ENCODE results near the gene PLEKHG7.
A peak's percentile ranks its signal among the peaks of the same experiment; 100 is the strongest.
"Not testable (repeated sequence)": the region's sequence is repeated elsewhere in the genome, so short reads cannot be mapped to it uniquely, and the experiment has no call there.

Gene PLEKHG7

DNA sequence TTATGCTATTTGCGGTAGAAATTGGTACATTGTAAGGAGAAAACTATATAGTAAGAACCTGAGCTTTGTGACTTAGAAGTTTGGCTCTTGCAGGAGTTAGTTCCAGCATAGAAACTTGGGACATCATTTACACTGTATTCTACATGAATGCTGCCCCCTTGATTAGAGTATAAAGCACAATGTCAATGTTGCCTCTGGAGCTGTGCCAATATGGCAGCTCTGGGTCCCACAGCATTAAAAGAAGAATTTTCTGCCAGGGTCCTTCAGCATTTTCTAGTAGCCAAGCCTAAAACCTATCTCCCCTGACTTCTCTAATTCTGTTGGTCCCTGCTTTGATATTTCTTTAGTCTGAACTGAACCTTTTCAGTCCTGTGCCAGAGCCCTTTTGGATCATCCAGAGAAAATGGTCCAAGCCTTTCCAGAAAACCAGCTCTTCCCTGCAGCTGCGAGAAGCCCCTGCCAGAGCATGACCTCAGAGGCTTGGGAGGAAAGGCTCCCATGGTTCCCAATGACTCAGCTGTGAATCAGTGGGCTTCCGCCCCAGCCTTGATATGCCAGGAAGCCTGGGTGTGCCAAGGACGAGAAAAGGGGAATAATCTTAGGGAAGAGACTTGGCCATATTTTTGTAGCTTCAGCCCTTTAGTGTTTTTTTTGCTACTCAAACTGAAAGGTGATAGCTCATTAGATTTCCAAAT, 43.2 kb downstream of the PLEKHG7 start:
- DNase-seq (ENCODE audit: low read depth, low spot score) = no peak

DNA sequence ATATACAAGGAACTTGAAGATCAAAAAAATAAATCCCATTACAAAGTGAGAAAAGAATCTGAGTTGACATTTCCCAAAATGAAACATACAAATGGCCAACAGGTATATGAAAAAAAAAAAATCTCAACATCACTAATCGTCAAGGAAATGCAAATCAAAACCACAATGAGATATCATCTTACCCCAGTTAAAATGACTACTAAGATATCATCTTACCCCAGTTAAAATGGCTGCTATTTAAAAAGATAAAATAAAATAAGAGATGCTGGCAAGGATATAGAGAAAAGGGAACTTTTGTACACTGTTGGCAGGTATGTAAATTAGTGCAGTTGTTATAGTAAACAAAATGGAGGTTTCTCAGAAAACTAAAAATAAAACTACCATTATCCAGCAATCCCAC, 44.4 kb downstream of the PLEKHG7 start:
- DNase-seq (ENCODE audit: low read depth, low spot score) = no peak

DNA sequence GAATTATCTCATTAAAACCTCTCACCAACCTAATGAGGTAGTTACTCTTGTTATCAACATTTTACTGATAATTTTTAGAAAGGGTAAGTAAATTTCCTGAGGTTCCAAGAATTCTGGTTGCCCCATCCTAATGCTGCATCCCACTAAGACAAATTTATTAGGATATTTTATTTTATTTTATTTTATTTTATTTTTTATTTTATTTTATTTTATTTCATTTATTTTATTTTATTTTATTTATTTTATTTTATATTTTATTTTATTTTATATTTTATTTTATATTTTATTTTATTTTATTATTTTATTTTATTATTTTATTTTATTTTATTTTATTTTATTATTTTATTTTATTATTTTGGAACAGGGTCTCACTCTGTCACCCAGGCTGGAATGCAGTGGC, 46.9 kb downstream of the PLEKHG7 start:
- not testable (repeated sequence) for DNase-seq (ENCODE audit: low read depth, low spot score)

DNA sequence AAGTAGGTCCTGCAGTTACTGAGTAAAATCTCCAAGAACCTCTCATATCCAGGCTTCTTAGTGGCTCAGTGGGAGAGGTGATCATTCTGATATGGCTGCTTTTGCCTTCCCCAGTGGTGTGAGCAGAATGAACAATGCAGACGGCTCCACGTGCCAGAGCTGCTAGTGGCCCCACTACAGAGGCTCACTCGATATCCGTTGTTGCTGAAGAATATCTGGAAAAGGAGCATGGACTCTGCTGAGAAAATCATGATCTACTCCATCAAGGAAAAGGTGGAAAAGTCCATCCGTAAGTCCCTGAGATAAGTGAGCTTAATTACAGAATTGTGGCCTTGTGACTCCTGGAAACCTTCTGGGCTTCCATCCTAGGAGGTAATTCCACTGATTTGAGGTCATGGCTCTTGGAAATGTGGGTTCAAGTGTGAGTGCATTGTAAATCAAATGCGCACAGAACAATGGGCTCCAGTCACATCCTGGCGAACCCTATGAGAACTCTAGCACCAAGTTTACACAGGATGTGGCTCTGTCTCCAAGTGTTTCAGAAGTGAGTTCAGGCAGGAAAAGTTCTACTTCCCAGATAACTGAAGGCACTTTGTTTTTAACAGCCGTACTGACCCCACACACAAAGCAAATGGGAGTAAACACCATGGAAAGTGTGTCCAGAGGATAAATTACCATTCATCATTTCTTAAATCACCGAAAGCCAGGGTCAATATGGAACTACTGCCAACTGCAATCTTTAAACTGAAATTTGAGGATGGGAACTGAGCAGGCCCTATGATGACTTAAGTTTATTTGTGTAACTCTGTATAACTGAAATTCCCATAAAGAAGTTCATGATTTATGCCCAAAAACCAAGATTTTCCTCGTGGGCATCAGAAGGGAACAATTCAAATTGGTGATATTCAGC, 51.4 kb downstream of the PLEKHG7 start:
- DNase-seq (ENCODE audit: low read depth, low spot score) = no peak

DNA sequence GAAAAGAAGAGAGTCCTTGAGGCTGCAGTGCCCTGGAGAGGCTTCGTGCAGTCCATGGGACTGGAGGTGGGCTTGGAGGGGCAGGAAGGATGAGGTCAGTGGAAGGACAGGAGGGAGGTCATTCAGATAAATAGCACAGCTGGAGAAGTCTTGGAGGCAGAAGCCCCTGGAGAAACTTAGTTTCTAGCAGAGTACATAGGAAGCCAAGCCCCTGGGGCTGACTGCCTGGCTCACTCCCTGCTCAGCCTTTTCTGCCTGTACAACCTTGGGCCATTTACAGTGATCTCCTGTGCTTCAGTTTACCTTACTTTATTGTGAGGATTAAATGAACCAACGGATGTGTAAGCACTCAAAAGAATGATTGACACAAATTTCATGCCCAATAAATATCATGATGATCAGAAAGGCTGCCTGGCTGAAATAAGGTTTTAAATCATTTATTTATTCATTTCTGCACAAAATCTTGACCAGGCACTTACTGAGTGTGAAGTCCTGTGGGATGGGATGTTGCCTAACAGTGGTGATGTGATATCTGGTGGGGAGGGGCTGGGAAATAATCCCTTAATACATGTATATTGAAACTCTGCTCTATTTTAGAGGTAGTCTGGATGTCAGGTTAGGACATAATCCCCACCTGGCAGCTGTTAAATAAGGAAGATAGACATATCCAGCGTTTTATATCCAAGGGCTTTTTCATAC, 54.3 kb downstream of the PLEKHG7 start:
- no peak for DNase-seq (ENCODE audit: low read depth, low spot score)

DNA sequence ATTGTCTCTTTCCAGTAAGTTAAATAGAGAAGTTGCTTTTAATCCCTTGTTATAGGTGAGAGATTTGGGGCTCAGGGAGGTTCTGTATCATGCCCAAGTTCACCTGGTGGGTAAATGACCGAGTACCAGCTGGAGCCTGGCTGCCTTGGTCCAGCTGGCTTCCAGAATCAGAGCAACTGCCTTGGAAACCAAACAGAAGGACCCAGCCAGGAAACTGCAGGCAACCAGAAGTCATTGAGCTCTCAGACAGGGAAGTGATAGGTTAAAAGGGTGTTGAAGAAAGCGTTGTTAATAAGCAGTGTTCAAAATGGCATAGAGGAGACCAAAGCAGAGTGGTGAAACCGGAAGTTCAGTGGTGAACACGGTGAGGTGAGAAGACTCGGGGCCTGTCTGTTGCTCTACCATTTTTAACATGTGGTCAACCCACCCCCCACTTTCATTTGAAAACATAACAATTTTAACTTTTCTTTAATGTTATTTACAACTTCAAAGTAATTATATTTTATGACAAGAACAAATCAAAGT, 54.9 kb downstream of the PLEKHG7 start:
- DNase-seq (ENCODE audit: low read depth, low spot score) = no peak

DNA sequence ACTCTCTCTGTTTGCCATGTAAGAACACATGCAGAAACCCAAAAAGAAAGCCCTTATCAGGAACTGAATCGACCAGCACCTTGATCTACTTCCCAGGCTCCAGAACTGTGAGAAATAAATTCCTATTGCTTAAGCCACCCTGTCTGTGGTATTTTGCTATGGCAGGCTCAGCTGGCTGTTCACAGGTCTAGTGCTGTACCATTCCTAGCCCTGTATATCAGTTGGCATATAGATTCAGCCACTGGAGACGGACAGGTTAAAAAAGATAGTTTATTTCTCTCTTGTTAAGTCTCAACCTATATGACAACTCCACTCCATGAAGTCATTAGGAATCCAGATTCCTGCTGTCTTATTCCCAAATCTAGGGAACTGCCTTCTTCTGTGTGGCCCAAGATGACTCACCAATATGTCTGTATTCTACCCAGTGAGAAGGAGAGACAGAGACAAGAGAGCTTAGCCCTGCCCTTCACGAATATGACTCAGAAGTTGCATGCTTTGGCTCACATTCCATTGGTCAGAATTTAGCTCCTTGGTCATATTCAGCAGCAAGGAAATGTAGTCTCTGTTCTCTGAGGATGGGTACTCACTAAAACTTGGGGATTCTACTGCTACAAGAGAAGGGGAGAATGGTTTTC, 57.0 kb downstream of the PLEKHG7 start:
- DNase-seq (ENCODE audit: low read depth, low spot score) = no peak

DNA sequence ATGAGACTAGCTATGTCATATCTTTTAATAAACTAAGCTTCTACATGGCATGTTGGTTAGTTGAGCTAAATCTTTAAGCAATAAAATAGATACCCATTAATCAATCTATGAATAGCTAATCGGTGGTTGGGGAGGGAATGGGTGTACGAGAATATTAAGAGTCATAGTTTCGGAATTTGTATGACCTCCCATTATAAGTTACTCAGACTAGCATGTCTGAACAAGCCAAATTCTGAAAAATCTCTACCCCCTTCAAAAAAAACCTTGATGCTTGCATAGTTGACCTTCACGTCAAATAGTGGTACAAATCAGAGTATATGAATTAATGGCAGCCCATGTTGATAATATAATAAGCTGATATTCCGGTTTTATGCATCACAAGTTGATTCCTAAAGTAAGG, 60.0 kb downstream of the PLEKHG7 start:
- no peak for DNase-seq (ENCODE audit: low read depth, low spot score)

DNA sequence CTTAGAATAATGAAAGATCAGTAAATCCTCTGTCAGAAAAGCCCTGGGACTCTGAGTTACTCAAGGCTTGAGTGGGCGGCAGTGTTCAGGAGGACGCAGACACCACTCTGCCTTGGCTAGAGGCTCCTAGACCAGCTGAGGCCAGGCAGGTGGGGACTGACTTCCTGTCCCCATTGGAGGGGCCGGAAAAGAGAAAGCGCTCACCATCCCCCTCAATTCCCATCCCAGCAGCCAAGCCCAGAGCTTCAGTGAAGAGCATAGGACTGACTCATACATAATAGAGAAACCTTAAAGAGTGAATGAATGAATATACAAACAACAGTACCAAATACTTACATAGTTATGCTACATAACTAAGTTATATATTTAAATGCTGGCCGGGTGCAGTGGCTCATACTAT, 62.0 kb downstream of the PLEKHG7 start:
- DNase-seq (ENCODE audit: low read depth, low spot score) = no peak

DNA sequence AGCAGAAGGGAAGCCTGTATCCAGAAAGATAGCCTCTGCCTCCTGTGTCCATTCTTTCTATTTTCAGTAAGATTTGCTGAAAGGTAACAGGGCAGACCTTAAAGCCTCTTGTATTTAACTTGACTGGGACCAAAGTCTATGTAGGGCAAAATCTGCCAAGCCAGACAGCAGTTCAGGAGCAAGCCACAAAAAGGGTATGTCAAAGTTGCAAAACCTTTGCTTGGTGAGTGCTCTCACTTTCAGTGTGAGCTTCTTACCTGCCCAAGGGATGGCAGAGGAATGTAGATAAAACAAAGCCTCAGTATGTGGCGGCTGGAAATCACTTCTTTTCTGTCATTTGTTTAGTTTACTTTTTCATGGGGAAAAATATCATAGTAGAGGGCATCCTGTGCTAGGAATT, 63.1 kb downstream of the PLEKHG7 start:
- no peak for DNase-seq (ENCODE audit: low read depth, low spot score)

DNA sequence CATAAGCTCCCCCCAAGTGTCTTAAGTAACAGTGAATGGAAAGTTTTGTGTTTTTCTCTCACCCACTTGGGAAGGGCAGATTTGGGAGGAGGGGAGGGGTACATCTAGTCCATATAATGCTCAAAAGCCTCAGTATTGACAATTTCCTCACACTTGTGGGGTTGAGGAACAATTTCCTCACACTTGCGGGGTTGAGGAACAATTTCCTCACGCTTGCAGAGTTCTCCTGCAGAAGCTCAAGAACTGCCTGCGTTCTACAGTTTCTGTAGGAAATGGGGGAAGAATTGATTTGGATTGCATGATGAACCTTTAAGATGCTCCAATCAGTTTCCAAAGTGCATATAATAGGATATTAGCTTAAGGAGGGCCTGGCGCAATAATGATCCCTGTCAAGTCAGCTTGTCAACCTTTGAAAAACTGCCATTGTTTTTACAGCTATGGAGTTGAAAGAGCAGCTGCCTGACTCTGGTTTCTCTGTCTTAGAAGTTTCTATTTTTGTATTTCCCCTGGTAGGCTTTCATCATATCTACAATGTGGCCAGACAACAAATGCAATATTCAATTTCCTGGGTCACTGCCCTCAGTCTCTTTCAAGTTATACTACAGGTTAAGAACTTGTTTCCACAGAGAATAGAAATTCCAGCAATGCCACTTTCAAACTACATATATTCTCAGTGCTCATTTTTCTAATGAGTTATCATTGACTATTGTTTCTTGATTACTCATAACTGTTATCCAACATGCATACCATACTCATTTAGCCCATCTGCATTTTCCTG, 66.5 kb downstream of the PLEKHG7 start:
- no peak for DNase-seq (ENCODE audit: low read depth, low spot score)

DNA sequence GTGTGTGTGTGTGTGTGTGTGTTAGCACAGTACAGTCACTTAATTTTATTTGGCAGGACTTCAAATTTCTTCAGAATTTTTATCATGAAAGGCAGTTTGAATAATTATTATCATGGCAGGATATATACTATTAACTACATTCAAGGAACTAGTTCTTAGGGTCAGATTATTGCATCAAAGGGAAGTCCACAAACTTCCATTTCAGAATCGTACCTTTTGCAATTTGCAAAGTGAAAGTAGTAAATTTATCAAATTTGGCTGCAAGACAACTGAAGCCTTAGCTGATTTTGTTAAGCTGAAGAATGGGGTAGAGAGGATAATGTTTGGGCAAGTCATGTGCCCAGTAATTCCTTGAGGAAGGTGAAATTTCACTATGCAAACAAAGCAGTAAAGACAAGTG, 68.2 kb downstream of the PLEKHG7 start:
- DNase-seq (ENCODE audit: low read depth, low spot score) = no peak

DNA sequence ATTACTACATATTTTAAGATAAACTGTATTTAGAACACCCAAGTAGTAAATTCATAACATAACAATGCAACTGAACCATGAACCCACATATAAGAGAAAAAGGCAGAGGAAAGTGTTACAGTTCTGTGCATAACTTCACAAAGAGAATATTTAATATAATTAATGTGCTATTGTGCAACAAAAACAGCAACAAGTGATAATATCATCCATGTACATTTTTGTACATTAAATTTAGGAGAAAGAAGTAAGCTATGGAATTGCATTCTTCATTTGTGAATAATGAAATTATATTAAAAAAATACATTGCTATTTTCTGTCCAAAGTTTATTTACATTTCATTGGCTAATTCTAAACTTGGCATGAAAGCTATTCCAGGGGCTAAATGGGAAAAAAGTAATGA, 72.6 kb downstream of the PLEKHG7 start:
- no peak for DNase-seq (ENCODE audit: low read depth, low spot score)

DNA sequence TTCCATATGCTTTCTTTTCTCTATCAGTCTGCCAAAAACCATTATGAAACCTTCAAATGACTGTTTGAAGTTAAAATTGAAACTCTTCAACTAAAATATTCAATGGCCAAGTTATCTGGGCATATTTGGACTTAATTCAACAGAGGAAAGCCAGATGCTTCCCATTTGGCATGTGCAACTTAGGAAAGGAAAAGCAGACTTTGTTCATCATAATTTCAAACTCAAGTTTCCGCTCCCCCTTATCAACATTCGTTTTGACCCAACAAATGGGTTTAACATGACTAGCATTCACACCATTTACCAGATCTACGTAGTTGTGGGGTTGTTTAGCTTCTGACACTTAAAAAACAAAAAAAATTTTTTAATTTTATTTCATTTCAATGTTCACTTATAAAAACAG, 75.7 kb downstream of the PLEKHG7 start:
- no peak for DNase-seq (ENCODE audit: low read depth, low spot score)

DNA sequence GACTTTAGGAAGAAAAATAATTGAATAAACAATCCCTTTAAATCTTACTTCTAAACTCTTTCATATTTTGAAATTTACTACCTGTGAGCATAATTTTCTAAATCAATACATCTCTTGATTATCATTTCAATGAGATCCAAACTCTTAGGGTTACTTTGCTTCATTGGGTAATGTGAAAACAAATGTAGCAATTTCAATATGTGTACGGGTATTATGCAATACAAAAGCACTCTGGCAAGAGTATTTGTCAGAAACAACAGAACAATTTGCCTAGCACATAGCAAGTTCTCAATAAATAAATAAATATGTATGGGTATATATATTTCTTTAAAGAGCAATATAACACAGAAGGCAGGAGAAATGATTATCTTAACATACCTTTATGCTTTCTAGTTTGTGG, 77.1 kb downstream of the PLEKHG7 start:
- DNase-seq (ENCODE audit: low read depth, low spot score) = no peak

DNA sequence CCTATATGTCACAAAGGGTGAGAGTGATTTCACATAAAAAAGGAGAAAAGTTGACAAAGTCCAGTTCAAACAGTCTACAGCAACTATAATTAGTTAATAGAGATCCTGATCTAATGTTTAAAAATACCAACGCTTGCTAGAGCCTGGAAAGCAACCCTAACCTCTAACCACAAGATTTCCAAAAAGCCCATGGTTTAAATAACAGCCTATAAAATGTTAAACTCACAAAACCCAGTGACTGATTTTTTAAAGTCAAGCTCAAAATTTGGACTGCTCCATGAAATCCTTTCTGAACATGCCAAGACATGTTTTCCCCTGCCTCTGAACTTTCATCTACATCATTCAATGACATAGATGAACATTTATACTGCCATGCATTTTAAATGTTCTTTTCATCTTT, 81.6 kb downstream of the PLEKHG7 start:
- no peak for DNase-seq (ENCODE audit: low read depth, low spot score)

DNA sequence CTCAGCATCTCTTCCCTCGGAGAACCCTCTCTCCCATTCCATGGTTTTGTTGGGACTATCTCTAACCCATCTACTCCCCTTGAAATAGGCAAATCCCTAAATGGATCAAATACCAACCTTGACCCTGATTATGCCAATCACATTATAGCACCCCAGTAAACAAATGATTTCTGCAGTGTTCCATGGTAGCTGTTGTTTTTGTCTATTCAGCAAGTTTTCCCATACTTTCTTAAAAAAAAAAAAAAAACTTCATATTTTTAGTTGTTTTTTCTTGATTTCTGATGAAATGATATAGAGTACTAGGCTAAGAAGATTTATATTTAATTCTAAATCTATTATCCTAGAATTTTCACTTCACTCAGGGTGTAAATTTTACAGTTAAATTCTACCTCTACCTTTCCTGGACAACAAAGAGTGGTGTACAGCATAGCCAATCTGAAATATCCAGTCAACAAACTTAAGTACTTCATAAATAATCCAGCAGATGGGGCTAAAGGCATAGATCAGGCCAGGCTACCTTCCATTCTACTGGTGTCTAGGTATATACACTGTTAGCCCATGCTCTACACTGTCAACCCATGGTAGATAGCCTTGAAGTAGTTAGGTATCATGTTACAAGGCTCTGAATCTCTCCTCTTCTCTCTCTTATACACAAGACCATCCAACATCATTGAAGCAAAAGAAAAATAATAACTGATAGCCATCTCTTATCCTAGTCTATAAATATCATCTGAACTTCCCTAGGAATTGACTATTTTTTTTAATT, 82.2 kb downstream of the PLEKHG7 start:
- peak; percentile 7 for DNase-seq (ENCODE audit: low read depth, low spot score)

DNA sequence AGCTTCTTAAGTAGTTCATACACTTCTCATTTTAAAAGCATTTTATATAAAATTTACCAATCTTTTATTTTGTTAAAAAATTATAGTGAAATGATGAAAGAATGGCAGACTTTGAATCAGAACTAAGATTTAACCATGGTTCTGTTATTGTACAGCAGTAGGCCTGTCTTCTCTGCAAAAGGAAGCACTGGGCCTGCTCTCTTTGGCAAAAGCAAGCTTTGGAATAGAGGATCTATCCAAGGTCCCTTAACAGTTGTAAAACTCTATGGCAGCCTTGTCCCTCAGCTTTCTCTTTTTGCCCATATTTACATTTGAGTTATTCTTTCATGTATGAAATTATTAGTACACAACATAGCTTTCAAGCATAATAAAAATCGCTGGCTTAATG, 82.8 kb downstream of the PLEKHG7 start:
- DNase-seq (ENCODE audit: low read depth, low spot score) = no peak

DNA sequence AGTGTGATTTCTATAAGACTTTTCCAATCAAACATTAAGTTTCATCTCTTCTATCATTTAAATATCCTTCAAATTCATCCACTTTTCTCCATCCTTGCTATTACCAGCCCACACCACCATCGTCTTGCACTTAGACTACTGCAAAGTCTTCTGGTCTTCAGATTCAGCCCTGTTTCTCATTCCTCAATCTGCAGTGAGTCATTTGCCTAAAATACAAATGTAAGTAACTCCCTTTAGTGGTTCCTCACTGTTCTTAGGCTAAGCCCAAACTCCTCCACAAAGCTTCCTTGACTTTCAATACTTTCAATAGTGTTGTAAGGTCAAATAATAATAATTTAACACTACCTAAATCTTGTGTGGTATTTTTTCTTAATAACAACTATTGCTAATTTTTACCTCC, 83.3 kb downstream of the PLEKHG7 start:
- DNase-seq (ENCODE audit: low read depth, low spot score) = no peak

DNA sequence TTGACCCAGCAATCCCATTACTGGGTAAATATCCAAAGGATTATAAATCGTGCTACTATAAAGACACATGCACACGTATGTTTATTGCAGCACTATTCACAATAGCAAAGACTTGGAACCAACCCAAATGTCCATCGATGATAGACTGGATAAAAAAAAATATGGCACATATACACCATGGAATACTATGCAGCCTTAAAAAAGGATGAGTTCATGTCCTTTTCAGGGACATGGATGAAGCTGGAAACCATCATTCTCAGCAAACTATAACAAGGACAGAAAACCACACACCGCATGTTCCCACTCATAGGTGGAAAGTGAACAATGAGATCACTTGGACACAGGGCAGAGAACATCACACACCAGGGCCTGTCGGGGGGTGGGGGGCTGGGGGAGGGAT, 91.6 kb downstream of the PLEKHG7 start:
- DNase-seq (ENCODE audit: low read depth, low spot score) = not testable (repeated sequence)

Measured in activated CD4-positive, CD25-positive, alpha-beta regulatory T cell treated with anti-CD3 and anti-CD28 coated beads, Interleukin-2, amount 50 U/mL, for 16 hours (primary cell).